ENCODE measurements around the gene ASXL1. TPM values are rescaled to one million over a fixed set of nuclear protein-coding genes. Genes with fewer than 3 reads are reported as not detected.

ASXL1 gene
- polyA plus RNA-seq, 1 donor (not counting 4 experiments of a cell fraction or from before 2014, with no cell fraction given): 20.0 TPM

GRCh38 chr20:32466739-32467505 lies 108.8 kb downstream of the ASXL1 start:
- Histone ChIP-seq H3K36me3 (ENCODE audit: control insufficient read depth in 2 of 2, extremely low read depth in 1 of 2, insufficient read depth in 2 of 2, low read length in 2 of 2) (no peaks in the 10 kb centered on the region), H3K9me3 (ENCODE audit: control insufficient read depth, low read depth, low read length) (no peaks in the 10 kb centered on the region), H2AFZ (ENCODE audit: control insufficient read depth, low read length) (no peak overlapping the region), H3K9ac (ENCODE audit: control insufficient read depth, extremely low read depth, insufficient read depth, low read length) (no peak overlapping the region), H3K4me1 (ENCODE audit: control insufficient read depth, extremely low read depth, insufficient read depth, low read length) (no peaks in the 10 kb centered on the region), H3K9me1 (ENCODE audit: control insufficient read depth, extremely low read depth, insufficient read depth, low read length) (no peaks in the 10 kb centered on the region), H4K20me1 (ENCODE audit: control insufficient read depth, extremely low read depth, insufficient read depth, low read length) (no peaks in the 10 kb centered on the region), H3K4me3 (ENCODE audit: control insufficient read depth in 2 of 3, extremely low read depth in 1 of 3, insufficient read depth in 2 of 3, low read depth in 1 of 3, low read length in 3 of 3) (no peak overlapping the region), H3K79me2 (ENCODE audit: control insufficient read depth, insufficient read depth, low read length) (no peaks in the 10 kb centered on the region), H3K4me2 (ENCODE audit: control insufficient read depth, extremely low read depth, insufficient read depth, low read depth, low read length) (no peak overlapping the region), H3K27ac (ENCODE audit: control insufficient read depth, insufficient read depth, low read length) (no peak overlapping the region), H3K27me3 (ENCODE audit: control insufficient read depth, extremely low read depth, insufficient read depth, low read length) (no peaks in the 10 kb centered on the region)
- TF ChIP-seq EZH2 (IDR thresholded peaks at IDR 0.05; ENCODE audit: low read length) (no peak), CTCF (optimal IDR thresholded peaks at IDR 0.05 in 1 of 3, IDR thresholded peaks at IDR 0.05 in 1 of 3, conservative IDR thresholded peaks at IDR 0.05 in 1 of 3; ENCODE audit: extremely low read depth in 1 of 3, insufficient read depth in 2 of 3, low read length in 3 of 3) (no peak)
- DNase-seq (ENCODE audit: low read depth, low spot score) (no peak), FAIRE-seq (no peak)
- dilution Hi-C loops (cut with MboI; ENCODE audit: extremely low pct_ligation_motif_present, low sequenced_read_pairs): no loop called here

GRCh38 chr20:32467506-32468312 lies 109.6 kb downstream of the ASXL1 start:
- no peak overlapping the region for H3K27ac ChIP-seq (ENCODE audit: control insufficient read depth, insufficient read depth, low read length)
- H3K9ac ChIP-seq (ENCODE audit: control insufficient read depth, extremely low read depth, insufficient read depth, low read length): no peak overlapping the region
- H3K9me3 ChIP-seq (ENCODE audit: control insufficient read depth, low read depth, low read length): no peaks in the 10 kb centered on the region
- dilution Hi-C loops (cut with MboI; ENCODE audit: extremely low pct_ligation_motif_present, low sequenced_read_pairs): no loop called here
- TF ChIP-seq CTCF (optimal IDR thresholded peaks at IDR 0.05 in 1 of 3, IDR thresholded peaks at IDR 0.05 in 1 of 3, conservative IDR thresholded peaks at IDR 0.05 in 1 of 3; ENCODE audit: extremely low read depth in 1 of 3, insufficient read depth in 2 of 3, low read length in 3 of 3) (no peak), EZH2 (IDR thresholded peaks at IDR 0.05; ENCODE audit: low read length) (no peak)
- no peaks in the 10 kb centered on the region for H3K36me3 ChIP-seq (ENCODE audit: control insufficient read depth in 2 of 2, extremely low read depth in 1 of 2, insufficient read depth in 2 of 2, low read length in 2 of 2)
- H3K4me2 ChIP-seq (ENCODE audit: control insufficient read depth, extremely low read depth, insufficient read depth, low read depth, low read length): no peak overlapping the region
- no peaks in the 10 kb centered on the region for H3K79me2 ChIP-seq (ENCODE audit: control insufficient read depth, insufficient read depth, low read length)
- no peaks in the 10 kb centered on the region for H3K27me3 ChIP-seq (ENCODE audit: control insufficient read depth, extremely low read depth, insufficient read depth, low read length)
- H3K9me1 ChIP-seq (ENCODE audit: control insufficient read depth, extremely low read depth, insufficient read depth, low read length): no peaks in the 10 kb centered on the region
- H3K4me1 ChIP-seq (ENCODE audit: control insufficient read depth, extremely low read depth, insufficient read depth, low read length): no peaks in the 10 kb centered on the region
- H3K4me3 ChIP-seq (ENCODE audit: control insufficient read depth in 2 of 3, extremely low read depth in 1 of 3, insufficient read depth in 2 of 3, low read depth in 1 of 3, low read length in 3 of 3): no peak overlapping the region
- no peak overlapping the region for H2AFZ ChIP-seq (ENCODE audit: control insufficient read depth, low read length)
- no peak for FAIRE-seq
- H4K20me1 ChIP-seq (ENCODE audit: control insufficient read depth, extremely low read depth, insufficient read depth, low read length): no peaks in the 10 kb centered on the region
- DNase-seq (ENCODE audit: low read depth, low spot score): no peak

Data from keratinocyte (primary cell).